Heart left ventricle (tissue), 13 donors: ENCODE measurements around the gene LCN1.

Experiments
- POLR2A ChIP-seq, 2 donors: fragments of 450-650 bp; IDR thresholded peaks; one replicate each; pipeline ENCODE4 v1.6.1; 2017; ENCODE audit warnings: antibody characterized with exemption in 2 of 2, mild to moderate bottlenecking in 2 of 2, moderate library complexity in 2 of 2
- TF ChIP-seq, protein P1 (sequence below), 12 donors: fragments of 200-600 bp; sonication (generic) in 4 of 12; IDR thresholded peaks; one replicate each; pipeline versions ENCODE4 v1.5.0 to v1.8.0; 2018 to 2022; ENCODE audit warnings: antibody characterized with exemption in 12 of 12, mild to moderate bottlenecking in 5 of 12
- donor health status: ischemic (EF 13 %, LVEDD 7.1; RV severe dilation, severe dysfunction).
- donor health status: DM: no; HTN: yes; CAD: no.
- donor health status: DM: no; HTN: no; CAD: no.
- donor health status: ischemic (EF 25% LVEDD 6.9; RV normal size, moderate dysfunction).
- donor health status: ischemic (EF 25% LVEDD 5.7; RV mildly dilated, moderate dysfunction).
- donor health status: ischemic (EF 35%, LVEDD 5.7; RV mildly dilated, moderate dysfunction).
- donor health status: nonischemic (EF 11% LVEDD 7.7; RV severe dilation, severe dysfunction).
- donor health status: DM: yes; HTN: yes; CAD: no.
- donor health status: PGD.
- donor health status: ischemic (EF 29% LVEDD 5.4; RV normal size, mild dysfunction).
- donor health status: nonischemic (EF 23%, LVEDD 6.1; RV moderate dilation, normal function).

GRCh38 chr9:135574331-135574730 is 53.1 kb downstream of the LCN1 start:
- TF ChIP-seq, protein P1, sequence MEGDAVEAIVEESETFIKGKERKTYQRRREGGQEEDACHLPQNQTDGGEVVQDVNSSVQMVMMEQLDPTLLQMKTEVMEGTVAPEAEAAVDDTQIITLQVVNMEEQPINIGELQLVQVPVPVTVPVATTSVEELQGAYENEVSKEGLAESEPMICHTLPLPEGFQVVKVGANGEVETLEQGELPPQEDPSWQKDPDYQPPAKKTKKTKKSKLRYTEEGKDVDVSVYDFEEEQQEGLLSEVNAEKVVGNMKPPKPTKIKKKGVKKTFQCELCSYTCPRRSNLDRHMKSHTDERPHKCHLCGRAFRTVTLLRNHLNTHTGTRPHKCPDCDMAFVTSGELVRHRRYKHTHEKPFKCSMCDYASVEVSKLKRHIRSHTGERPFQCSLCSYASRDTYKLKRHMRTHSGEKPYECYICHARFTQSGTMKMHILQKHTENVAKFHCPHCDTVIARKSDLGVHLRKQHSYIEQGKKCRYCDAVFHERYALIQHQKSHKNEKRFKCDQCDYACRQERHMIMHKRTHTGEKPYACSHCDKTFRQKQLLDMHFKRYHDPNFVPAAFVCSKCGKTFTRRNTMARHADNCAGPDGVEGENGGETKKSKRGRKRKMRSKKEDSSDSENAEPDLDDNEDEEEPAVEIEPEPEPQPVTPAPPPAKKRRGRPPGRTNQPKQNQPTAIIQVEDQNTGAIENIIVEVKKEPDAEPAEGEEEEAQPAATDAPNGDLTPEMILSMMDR (IDR thresholded peaks at IDR 0.05) = no peak
- TF ChIP-seq POLR2A (IDR thresholded peaks at IDR 0.05) = no peak
